Subcutaneous adipose tissue (tissue), 4 donors: ENCODE data around the gene PAF1. TPM values are rescaled to one million over a fixed set of nuclear protein-coding genes. Genes with fewer than 3 reads are reported as not detected.

Experiments used
- total RNA-seq, 4 donors: library from RNA; depleted of rRNA; stranded (reverse); fragments of >200 nt; gene quantifications; one replicate each; pipeline ENCODE4 v1.1.0, GENCODE V29; 2016
- TF ChIP-seq, protein P1 (sequence below): fragments of 450-650 bp; IDR thresholded peaks from one replicate; pipeline ENCODE4 v1.5.1; 2016; ENCODE audit warnings: low read depth, mild to moderate bottlenecking, control low read depth, antibody characterized with exemption, moderate library complexity

Gene PAF1
- total RNA-seq, 4 donors from 2014 or later: 24.3 to 32.4 (median 30.2) TPM

- TF ChIP-seq, protein P1, sequence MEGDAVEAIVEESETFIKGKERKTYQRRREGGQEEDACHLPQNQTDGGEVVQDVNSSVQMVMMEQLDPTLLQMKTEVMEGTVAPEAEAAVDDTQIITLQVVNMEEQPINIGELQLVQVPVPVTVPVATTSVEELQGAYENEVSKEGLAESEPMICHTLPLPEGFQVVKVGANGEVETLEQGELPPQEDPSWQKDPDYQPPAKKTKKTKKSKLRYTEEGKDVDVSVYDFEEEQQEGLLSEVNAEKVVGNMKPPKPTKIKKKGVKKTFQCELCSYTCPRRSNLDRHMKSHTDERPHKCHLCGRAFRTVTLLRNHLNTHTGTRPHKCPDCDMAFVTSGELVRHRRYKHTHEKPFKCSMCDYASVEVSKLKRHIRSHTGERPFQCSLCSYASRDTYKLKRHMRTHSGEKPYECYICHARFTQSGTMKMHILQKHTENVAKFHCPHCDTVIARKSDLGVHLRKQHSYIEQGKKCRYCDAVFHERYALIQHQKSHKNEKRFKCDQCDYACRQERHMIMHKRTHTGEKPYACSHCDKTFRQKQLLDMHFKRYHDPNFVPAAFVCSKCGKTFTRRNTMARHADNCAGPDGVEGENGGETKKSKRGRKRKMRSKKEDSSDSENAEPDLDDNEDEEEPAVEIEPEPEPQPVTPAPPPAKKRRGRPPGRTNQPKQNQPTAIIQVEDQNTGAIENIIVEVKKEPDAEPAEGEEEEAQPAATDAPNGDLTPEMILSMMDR: no peak
These were observed 41.7 kb upstream of the PAF1 start for GRCh38 chr19:39432677-39433025.

- TF ChIP-seq, protein P1: no peak
These were observed 40.0 kb upstream of the PAF1 start for GRCh38 chr19:39430675-39431593.

DNA sequence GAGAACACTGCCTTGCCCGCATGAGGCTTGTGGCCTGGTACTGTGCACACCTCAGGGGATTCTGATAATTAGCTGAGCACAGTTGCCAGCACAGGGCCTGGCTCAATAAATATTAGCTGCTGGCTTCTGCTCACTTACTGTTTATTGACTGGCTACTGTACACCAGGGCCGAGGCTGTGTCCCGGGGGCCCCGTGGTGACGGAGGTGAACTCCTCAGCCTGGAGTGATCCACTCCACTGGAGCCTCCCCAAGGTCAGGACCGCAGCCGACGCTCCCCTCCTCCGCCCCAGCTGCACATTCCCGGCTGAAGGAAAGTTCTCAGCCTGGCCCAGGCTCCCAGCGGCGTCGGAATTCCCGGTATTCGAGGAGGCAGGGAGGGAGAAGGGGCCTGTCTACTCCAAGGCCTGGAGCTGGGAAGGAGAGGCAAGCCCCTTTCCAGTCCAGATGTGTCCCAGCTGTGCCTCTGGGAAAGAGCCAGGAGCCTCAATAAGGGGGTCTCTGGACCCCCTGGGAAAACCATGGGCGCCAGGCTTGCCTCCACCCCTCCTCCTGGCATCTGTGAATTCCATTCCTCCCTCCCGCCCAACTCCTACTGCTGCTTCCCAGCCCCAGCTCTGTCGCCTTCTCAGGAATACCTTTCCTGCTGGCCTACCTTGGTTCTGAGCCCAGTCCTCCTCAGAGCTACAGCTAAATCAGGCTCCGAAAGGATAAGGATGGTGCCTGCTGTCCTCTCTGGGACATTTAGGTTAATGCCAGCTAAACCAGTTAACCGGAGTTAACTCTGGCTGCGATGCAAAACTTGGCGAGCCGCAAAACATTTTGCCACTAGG is 37.6 kb upstream of the PAF1 start:
- TF ChIP-seq, protein P1: no peak

DNA sequence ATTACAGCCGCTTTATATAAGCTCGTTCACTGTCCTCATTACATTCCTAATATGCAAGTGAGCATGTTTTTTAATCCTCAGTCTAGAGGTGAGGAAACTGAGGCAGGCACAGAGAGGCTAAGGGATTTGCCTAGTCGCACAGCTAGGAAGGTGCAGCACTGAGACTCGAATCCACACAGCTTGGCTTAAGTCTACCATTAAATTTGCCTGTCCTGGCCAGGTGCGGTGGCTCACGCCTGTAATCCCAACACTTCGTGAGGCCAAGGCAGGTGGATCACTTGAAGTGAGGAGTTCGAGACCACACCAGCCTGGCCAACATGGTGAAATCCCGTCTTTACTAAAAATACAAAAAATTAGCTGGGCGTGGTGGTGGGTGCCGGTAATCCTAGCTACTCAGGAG is 36.8 kb upstream of the PAF1 start:
- TF ChIP-seq, protein P1: no peak

GRCh38 chr19:39426170-39426569 is 35.3 kb upstream of the PAF1 start:
- TF ChIP-seq, protein P1: no peak

- TF ChIP-seq, protein P1: no peak
These were observed 34.8 kb upstream of the PAF1 start for GRCh38 chr19:39425744-39426143.

- TF ChIP-seq, protein P1: no peak
These were observed 34.0 kb upstream of the PAF1 start for GRCh38 chr19:39424934-39425333.
